Liver (tissue), 9 donors: Measurements from ENCODE around the gene CCDC33. TPM values are rescaled to one million over a fixed set of nuclear protein-coding genes. Genes with fewer than 3 reads are reported as not detected.

ENCODE experiments used
- DNase-seq: peaks from one replicate; pipeline ENCODE4 v3.0.0-alpha.2; 2017; ENCODE audit warnings: low spot score
- H3K27ac ChIP-seq, 2 donors: one replicate each; pipeline ENCODE4 v1.7.0; 2013; ENCODE audit warnings: inconsistent platforms in 2 of 2, low read length in 2 of 2, control low read depth in 1 of 2, low read depth in 1 of 2, mild to moderate bottlenecking in 1 of 2
- H3K27me3 ChIP-seq, 4 donors: one replicate each; pipeline versions ENCODE4 v1.6.1 to v1.7.0; 2013; ENCODE audit warnings: low read length in 3 of 4, inconsistent platforms in 1 of 4, mild to moderate bottlenecking in 1 of 4, moderate library complexity in 1 of 4; ENCODE audit not compliant: control insufficient read depth in 4 of 4, insufficient read depth in 4 of 4
- H3K36me3 ChIP-seq, 4 donors: one replicate each; pipeline versions ENCODE4 v1.6.1 to v1.7.0; 2013; ENCODE audit warnings: low read length in 3 of 4, mild to moderate bottlenecking in 3 of 4, low read depth in 1 of 4, moderate library complexity in 1 of 4; ENCODE audit not compliant: control insufficient read depth in 4 of 4, insufficient read depth in 3 of 4
- H3K4me1 ChIP-seq, 4 donors: one replicate each; pipeline versions ENCODE4 v1.6.1 to v1.7.0; 2013; ENCODE audit warnings: low read length in 3 of 4, mild to moderate bottlenecking in 3 of 4, moderate library complexity in 1 of 4; ENCODE audit not compliant: control insufficient read depth in 4 of 4, insufficient read depth in 4 of 4
- H3K4me3 ChIP-seq, 3 donors: one replicate each; pipeline versions ENCODE4 v1.6.1 to v1.7.0; 2013; ENCODE audit warnings: low read length in 3 of 3, control low read depth in 1 of 3, low read depth in 1 of 3, mild to moderate bottlenecking in 1 of 3
- H3K9ac ChIP-seq, 2 donors: one replicate each; pipeline ENCODE4 v1.7.0; 2013; ENCODE audit warnings: low read length in 2 of 2, mild to moderate bottlenecking in 2 of 2, moderate library complexity in 2 of 2, control low read depth in 1 of 2, low read depth in 1 of 2
- H3K9me3 ChIP-seq, 4 donors: one replicate each; pipeline versions ENCODE4 v1.6.1 to v1.7.0; 2013; ENCODE audit warnings: low read length in 3 of 4; ENCODE audit not compliant: control insufficient read depth in 4 of 4
- EGR1 ChIP-seq, 2 donors: IDR thresholded peaks; 2 replicates each; pipeline ENCODE4 v1.6.1; 2016 to 2018; ENCODE audit warnings: antibody characterized with exemption in 2 of 2, low read depth in 2 of 2
- FOXA1 ChIP-seq: IDR thresholded peaks from 2 replicates; pipeline ENCODE4 v1.6.1; 2016; ENCODE audit warnings: antibody characterized with exemption
- FOXA2 ChIP-seq: IDR thresholded peaks from 2 replicates; pipeline ENCODE4 v1.6.1; 2016; ENCODE audit warnings: antibody characterized with exemption
- GABPA ChIP-seq, 2 donors: IDR thresholded peaks in 1 of 2; conservative IDR thresholded peaks in 1 of 2; 2 replicates each; pipeline ENCODE4 v1.6.1; 2016; ENCODE audit warnings: antibody characterized with exemption in 2 of 2, mild to moderate bottlenecking in 1 of 2, moderate library complexity in 1 of 2
- HNF4A ChIP-seq, 2 donors: conservative IDR thresholded peaks; 2 replicates each; pipeline ENCODE4 v1.6.1; 2016; ENCODE audit warnings: antibody characterized with exemption in 2 of 2, mild to moderate bottlenecking in 2 of 2
- JUND ChIP-seq, 2 donors: IDR thresholded peaks; 2 replicates each; pipeline ENCODE4 v1.6.1; 2016; ENCODE audit warnings: antibody characterized with exemption in 2 of 2
- NR2F2 ChIP-seq: IDR thresholded peaks from 2 replicates; pipeline ENCODE4 v1.6.1; 2016; ENCODE audit warnings: antibody characterized with exemption
- RAD21 ChIP-seq, 2 donors: IDR thresholded peaks; 2 replicates each; pipeline ENCODE4 v1.6.1; 2016; ENCODE audit warnings: antibody characterized with exemption in 2 of 2, mild to moderate bottlenecking in 2 of 2
- RXRA ChIP-seq, 2 donors: IDR thresholded peaks; 2 replicates each; pipeline ENCODE4 v1.6.1; 2017 to 2018; ENCODE audit warnings: antibody characterized with exemption in 2 of 2, mild to moderate bottlenecking in 1 of 2
- SP1 ChIP-seq: IDR thresholded peaks from 2 replicates; pipeline ENCODE4 v1.6.1; 2018; ENCODE audit warnings: antibody characterized with exemption, mild to moderate bottlenecking
- TAF1 ChIP-seq: conservative IDR thresholded peaks from 2 replicates; pipeline ENCODE4 v1.6.1; 2016; ENCODE audit warnings: antibody characterized with exemption, mild to moderate bottlenecking
- YY1 ChIP-seq: IDR thresholded peaks from 2 replicates; pipeline ENCODE4 v1.6.1; 2016; ENCODE audit warnings: antibody characterized with exemption, mild to moderate bottlenecking
- ZBTB33 ChIP-seq: IDR thresholded peaks from 2 replicates; pipeline ENCODE4 v1.6.1; 2016; ENCODE audit warnings: antibody characterized with exemption
- WGBS: extraction: QIAGEN DNeasy Blood & Tissue Kit; methylation state at CpG from one replicate; pipeline ENCODE4 v1.1.7; 2013; 5-methylcytosine and 5-hydroxymethylcytosine counted together
- polyA plus RNA-seq, 2 donors: library from polyadenylated mRNA; stranded (reverse) in 1 of 2; unstranded in 1 of 2; fragments of 200-250 nt in 1 of 2; fragments of >200 nt in 1 of 2; fragmentation: Nextera tagmentation in 1 of 2; extraction: Ambion mirVana in 1 of 2; gene quantifications; one replicate each; pipeline versions ENCODE4 v1.2.1 to v1.2.3, GENCODE V29; 2013 to 2015
- total RNA-seq, 2 donors: library from RNA; depleted of rRNA; stranded (reverse); fragments of >200 nt; gene quantifications; one replicate each; pipeline ENCODE4 v1.2.3, GENCODE V29; 2014
- TF ChIP-seq, protein P1 (sequence below): IDR thresholded peaks from 2 replicates; pipeline ENCODE4 v1.6.1; 2016; ENCODE audit warnings: antibody characterized with exemption, mild to moderate bottlenecking
- TF ChIP-seq, protein P2 (sequence below): fragments of 150-350 bp; IDR thresholded peaks from 2 replicates; pipeline ENCODE4 v1.5.1; 2017; ENCODE audit warnings: improper control_type of control experiment, low read depth, low read length; ENCODE audit not compliant: missing input control
- TF ChIP-seq, protein P3 (sequence below): IDR thresholded peaks from 2 replicates; pipeline ENCODE4 v1.6.1; 2016; ENCODE audit warnings: antibody characterized with exemption
- donor health status: healthy.
- donor health status: healthy.
- donor health status: healthy.
- donor health status: healthy.
- donor health status: healthy.

The CCDC33 gene
- total and polyA plus RNA-seq, 4 donors, result not detected

DNA sequence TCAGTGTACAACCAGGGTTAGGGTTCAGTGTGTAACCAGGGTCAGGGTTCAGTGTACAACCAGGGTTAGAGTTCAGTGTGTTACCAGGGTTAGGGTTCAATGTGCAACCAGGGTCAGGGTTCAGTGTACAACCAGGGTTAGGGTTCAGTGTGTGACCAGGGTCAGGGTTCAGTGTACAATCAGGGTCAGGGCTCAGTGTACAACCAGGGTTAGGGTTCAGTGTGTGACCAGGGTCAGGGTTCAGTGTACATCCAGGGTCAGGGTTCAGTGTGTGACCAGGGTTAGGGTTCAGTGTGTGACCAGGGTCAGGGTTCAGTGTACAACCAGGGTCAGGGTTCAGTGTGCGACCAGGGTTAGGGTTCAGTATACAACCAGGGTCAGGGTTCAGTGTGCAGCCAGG is 98.0 kb downstream of the CCDC33 start:
- no peaks in the 10 kb centered on the region for H3K36me3 ChIP-seq
- H3K9me3 ChIP-seq, result no peaks in the 10 kb centered on the region
- no peaks in the 10 kb centered on the region for H3K27me3 ChIP-seq
- H3K4me1 ChIP-seq, result no peaks in the 10 kb centered on the region
- 75% methylated on average over 1 of the region's 1 CpG for WGBS
- H3K4me3 ChIP-seq, result no peak overlapping the region
- H3K9ac ChIP-seq, result no peak overlapping the region
- no peak overlapping the region for H3K27ac ChIP-seq
- DNase-seq, result no peak
- TF ChIP-seq FOXA1 (no peak), RXRA (IDR thresholded peaks at IDR 0.05) (peak in 1 of 2 donors; percentile 41), JUND (IDR thresholded peaks at IDR 0.05) (no peak), HNF4A (conservative IDR thresholded peaks at IDR 0.05) (peak; percentile 58 to 69), GABPA (IDR thresholded peaks at IDR 0.05 in 1 of 2, conservative IDR thresholded peaks at IDR 0.05 in 1 of 2) (no peak)

GRCh38 chr15:74335396-74335795 is 99.3 kb downstream of the CCDC33 start:
- H3K36me3 ChIP-seq, result no peaks in the 10 kb centered on the region
- WGBS, result 89% methylated on average over 8 of the region's 8 CpGs
- no peak for DNase-seq
- H3K4me3 ChIP-seq, result no peak overlapping the region
- TF ChIP-seq RAD21 (IDR thresholded peaks at IDR 0.05) (no peak), FOXA2 (no peak), ZBTB33 (no peak), HNF4A (conservative IDR thresholded peaks at IDR 0.05) (no peak), JUND (IDR thresholded peaks at IDR 0.05) (no peak), FOXA1 (no peak), NR2F2 (no peak), RXRA (IDR thresholded peaks at IDR 0.05) (no peak), YY1 (no peak), SP1 (no peak), GABPA (IDR thresholded peaks at IDR 0.05 in 1 of 2, conservative IDR thresholded peaks at IDR 0.05 in 1 of 2) (no peak), EGR1 (IDR thresholded peaks at IDR 0.05; ENCODE audit: low read depth in 2 of 2) (no peak), TAF1 (no peak)
- TF ChIP-seq, protein P1, sequence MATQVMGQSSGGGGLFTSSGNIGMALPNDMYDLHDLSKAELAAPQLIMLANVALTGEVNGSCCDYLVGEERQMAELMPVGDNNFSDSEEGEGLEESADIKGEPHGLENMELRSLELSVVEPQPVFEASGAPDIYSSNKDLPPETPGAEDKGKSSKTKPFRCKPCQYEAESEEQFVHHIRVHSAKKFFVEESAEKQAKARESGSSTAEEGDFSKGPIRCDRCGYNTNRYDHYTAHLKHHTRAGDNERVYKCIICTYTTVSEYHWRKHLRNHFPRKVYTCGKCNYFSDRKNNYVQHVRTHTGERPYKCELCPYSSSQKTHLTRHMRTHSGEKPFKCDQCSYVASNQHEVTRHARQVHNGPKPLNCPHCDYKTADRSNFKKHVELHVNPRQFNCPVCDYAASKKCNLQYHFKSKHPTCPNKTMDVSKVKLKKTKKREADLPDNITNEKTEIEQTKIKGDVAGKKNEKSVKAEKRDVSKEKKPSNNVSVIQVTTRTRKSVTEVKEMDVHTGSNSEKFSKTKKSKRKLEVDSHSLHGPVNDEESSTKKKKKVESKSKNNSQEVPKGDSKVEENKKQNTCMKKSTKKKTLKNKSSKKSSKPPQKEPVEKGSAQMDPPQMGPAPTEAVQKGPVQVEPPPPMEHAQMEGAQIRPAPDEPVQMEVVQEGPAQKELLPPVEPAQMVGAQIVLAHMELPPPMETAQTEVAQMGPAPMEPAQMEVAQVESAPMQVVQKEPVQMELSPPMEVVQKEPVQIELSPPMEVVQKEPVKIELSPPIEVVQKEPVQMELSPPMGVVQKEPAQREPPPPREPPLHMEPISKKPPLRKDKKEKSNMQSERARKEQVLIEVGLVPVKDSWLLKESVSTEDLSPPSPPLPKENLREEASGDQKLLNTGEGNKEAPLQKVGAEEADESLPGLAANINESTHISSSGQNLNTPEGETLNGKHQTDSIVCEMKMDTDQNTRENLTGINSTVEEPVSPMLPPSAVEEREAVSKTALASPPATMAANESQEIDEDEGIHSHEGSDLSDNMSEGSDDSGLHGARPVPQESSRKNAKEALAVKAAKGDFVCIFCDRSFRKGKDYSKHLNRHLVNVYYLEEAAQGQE, result no peak
- TF ChIP-seq, protein P2, sequence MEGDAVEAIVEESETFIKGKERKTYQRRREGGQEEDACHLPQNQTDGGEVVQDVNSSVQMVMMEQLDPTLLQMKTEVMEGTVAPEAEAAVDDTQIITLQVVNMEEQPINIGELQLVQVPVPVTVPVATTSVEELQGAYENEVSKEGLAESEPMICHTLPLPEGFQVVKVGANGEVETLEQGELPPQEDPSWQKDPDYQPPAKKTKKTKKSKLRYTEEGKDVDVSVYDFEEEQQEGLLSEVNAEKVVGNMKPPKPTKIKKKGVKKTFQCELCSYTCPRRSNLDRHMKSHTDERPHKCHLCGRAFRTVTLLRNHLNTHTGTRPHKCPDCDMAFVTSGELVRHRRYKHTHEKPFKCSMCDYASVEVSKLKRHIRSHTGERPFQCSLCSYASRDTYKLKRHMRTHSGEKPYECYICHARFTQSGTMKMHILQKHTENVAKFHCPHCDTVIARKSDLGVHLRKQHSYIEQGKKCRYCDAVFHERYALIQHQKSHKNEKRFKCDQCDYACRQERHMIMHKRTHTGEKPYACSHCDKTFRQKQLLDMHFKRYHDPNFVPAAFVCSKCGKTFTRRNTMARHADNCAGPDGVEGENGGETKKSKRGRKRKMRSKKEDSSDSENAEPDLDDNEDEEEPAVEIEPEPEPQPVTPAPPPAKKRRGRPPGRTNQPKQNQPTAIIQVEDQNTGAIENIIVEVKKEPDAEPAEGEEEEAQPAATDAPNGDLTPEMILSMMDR, result no peak
- TF ChIP-seq, protein P3, sequence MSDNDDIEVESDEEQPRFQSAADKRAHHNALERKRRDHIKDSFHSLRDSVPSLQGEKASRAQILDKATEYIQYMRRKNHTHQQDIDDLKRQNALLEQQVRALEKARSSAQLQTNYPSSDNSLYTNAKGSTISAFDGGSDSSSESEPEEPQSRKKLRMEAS, result no peak
- H3K9ac ChIP-seq, result no peak overlapping the region
- H3K27ac ChIP-seq, result no peak overlapping the region
- no peaks in the 10 kb centered on the region for H3K27me3 ChIP-seq
- no peaks in the 10 kb centered on the region for H3K4me1 ChIP-seq
- no peaks in the 10 kb centered on the region for H3K9me3 ChIP-seq
